NCI-H69 (cell line): ENCODE measurements around the gene PGM1.

Source experiments
- DNase-seq: peaks from one replicate; lab custom pipeline; 2025; lab: John Stamatoyannopoulos, UW

Gene PGM1

GRCh38 chr1:63701187-63701586 is 108.0 kb downstream of the PGM1 start:
- peak; percentile 86 for DNase-seq

GRCh38 chr1:63703701-63704107 is 110.5 kb downstream of the PGM1 start:
- peak; percentile 94 for DNase-seq

- peak; percentile 54 for DNase-seq
Observed at GRCh38 chr1:63704443-63704842, 111.2 kb downstream of the PGM1 start.

- DNase-seq: no peak
Observed at GRCh38 chr1:63705078-63705477, 111.9 kb downstream of the PGM1 start.

GRCh38 chr1:63709267-63709828 is 116.1 kb downstream of the PGM1 start:
- DNase-seq: no peak
